Astrocyte of the cerebellum (primary cell): ENCODE results near the gene RNASEL.

Experiments
- DNase-seq: peaks from one replicate; pipeline ENCODE4 v3.0.0-alpha.2; 2011; ENCODE audit warnings: low read depth
- H3K4me3 ChIP-seq: 2 replicates; pipeline ENCODE4 v1.5.1; 2011; ENCODE audit warnings: mild to moderate bottlenecking, low read depth, low read length, moderate library complexity
- in situ Hi-C: cut with HindIII; loops from 2 replicates; pipeline ENCODE4 v1.10.0; 2017; ENCODE audit warnings: low sequenced_read_pairs
- TF ChIP-seq, protein P1 (sequence below): IDR thresholded peaks from 2 replicates; pipeline ENCODE4 v1.5.1; 2012; ENCODE audit warnings: low read length, low read depth, moderate library complexity, mild to moderate bottlenecking; ENCODE audit errors: missing control alignments

Gene RNASEL

DNA sequence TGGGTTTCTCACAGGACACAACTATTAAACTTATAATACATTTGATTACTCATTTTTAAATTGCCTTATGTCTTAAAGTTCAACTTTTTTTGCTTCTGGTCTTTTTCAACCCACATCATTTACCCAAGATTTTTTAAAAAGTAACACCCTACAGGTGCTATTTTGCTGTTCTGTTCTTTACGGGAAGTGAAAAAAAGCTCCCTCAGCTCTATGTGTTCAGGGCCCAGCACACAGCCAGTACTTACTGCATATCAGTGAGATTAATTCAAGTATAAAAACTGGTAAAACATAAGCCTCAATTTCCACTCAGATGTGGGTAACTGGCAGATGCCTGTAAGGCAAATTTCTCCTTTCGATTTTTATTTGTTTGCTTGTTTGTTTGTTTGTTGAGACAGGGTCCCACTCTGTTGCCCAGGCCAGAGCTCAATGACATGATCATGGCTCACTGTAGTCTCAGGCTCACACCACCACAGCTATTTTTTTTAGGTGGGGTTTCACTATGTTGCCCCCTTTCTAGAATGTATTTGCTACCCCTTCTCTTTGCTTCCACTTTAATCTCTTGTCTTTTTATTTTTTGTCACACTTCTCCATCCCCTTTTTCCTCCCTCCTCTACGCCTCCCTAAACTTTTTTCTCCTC, 20.3 kb downstream of the RNASEL start:
- in situ Hi-C loops, result no loop called here
- no peak for DNase-seq
- no peak overlapping the region for H3K4me3 ChIP-seq
- TF ChIP-seq, protein P1, sequence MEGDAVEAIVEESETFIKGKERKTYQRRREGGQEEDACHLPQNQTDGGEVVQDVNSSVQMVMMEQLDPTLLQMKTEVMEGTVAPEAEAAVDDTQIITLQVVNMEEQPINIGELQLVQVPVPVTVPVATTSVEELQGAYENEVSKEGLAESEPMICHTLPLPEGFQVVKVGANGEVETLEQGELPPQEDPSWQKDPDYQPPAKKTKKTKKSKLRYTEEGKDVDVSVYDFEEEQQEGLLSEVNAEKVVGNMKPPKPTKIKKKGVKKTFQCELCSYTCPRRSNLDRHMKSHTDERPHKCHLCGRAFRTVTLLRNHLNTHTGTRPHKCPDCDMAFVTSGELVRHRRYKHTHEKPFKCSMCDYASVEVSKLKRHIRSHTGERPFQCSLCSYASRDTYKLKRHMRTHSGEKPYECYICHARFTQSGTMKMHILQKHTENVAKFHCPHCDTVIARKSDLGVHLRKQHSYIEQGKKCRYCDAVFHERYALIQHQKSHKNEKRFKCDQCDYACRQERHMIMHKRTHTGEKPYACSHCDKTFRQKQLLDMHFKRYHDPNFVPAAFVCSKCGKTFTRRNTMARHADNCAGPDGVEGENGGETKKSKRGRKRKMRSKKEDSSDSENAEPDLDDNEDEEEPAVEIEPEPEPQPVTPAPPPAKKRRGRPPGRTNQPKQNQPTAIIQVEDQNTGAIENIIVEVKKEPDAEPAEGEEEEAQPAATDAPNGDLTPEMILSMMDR, result no peak

DNA sequence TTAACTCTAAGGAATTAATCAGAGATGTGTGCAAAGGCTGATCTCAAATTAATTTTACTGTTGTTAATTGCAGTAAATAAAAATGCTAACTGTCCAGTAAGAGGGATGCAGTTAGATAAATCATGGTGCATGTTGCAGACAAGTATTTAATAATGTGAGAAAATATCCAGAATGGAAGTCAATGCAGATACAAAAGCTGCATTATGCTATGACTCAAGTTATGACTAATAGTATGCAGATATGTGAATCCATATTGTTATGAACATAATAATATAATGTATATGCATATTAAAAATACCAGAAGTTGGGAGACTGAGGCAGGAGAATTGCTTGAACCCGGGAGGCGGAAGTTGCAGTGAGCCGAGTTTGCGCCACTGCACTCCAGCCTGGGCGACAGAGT, 21.4 kb downstream of the RNASEL start:
- no peak for DNase-seq
- TF ChIP-seq, protein P1, result no peak
- no peak overlapping the region for H3K4me3 ChIP-seq
- in situ Hi-C loops, result no loop called here

DNA sequence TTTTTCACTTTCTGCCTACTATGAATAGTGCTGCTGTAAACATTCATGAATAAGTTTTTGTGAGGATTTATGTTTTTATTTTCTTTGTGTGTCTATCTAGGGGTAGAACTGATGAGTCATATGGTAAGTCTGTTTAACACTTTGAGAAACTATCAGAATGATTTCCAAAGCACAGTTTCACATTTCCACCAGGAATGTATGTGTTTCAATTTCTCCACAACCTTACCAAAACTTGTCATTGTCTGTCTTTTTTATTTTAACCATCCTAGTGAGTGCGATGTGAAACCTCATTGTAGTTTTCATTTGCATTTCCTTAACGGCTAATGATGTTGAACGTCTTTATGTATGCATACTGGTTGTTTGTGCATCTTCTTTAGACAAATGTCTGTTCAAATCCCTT, 23.5 kb downstream of the RNASEL start:
- TF ChIP-seq, protein P1, result no peak
- no peak overlapping the region for H3K4me3 ChIP-seq
- no peak for DNase-seq
- in situ Hi-C loops, result no loop called here

DNA sequence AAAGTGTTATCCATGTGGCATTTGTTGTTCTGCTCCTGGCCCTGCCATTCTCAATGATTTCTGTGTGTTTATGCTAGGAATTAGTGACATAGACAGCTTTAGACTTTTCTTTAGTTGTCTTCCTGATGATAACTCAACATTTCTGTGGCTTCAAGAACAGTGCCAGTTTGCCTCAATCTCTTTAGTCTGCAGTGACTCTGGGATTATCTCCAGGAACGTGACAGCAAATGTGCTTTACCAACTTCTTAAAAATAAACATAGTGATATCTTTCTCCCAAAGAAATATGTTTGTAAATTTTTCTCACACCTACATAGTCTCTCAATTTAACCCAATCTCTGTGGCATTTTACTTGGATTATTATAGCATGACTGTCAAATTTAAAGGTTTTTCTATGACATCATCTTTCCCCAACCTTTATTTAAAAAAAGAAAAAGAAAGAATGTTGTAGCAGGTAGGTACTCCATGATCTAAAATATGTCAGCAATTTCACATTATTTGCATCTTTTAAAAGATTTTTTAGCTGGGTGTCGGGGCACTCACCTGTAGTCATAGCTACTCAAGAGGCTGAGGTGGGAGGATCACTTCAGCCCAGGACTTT, 24.6 kb downstream of the RNASEL start:
- in situ Hi-C loops, result no loop called here
- DNase-seq, result no peak
- H3K4me3 ChIP-seq, result no peak overlapping the region
- TF ChIP-seq, protein P1, result no peak

DNA sequence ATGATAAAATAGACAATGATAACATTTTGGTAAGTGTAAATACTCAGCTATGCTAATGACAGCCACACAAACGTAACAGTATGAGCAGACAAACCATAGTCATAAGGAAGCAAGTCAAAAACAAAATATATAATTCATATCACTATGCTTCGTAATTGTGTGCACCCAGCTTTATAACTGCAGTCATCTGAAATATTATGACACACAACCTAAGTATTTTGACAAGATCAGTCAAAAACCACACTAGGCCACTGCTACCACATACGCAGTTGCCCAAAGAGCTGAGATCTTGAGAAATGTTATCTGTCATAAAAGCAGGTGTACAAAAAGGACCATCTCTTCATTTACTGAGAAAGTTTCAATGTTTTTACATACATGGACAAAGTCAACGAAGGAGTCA, 26.0 kb downstream of the RNASEL start:
- TF ChIP-seq, protein P1, result no peak
- DNase-seq, result no peak
- in situ Hi-C loops, result no loop called here

DNA sequence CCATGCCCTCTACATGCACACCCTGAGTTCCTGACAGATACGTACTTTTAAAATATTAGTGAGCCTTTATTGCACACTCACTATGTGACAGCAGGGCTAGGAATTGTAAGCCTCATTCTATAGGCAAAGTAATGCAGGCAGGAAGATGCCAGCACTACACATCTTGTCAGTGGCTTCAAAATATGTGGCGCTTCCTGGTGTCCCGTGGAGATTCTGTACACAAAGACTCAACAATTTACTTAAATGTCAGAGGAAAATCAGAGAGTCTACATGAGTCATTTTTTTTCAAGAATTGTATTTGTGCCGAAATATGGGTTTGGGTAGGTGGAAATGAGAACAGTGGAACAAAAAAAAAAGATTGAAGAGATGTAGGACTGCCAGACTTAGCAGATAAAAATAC, 27.6 kb downstream of the RNASEL start:
- TF ChIP-seq, protein P1, result no peak
- no peak overlapping the region for H3K4me3 ChIP-seq
- in situ Hi-C loops, result no loop called here
- DNase-seq, result no peak

More for the DNA sequence above, 26.0 kb downstream of the RNASEL start:
- H3K4me3 ChIP-seq, result no peak overlapping the region
